Measurements from ENCODE around the gene ACTN1. TPM values are rescaled to one million over a fixed set of nuclear protein-coding genes. Genes with fewer than 3 reads are reported as not detected.

ACTN1 gene
- total RNA-seq, 1 donor from 2014 or later = 209 TPM

DNA sequence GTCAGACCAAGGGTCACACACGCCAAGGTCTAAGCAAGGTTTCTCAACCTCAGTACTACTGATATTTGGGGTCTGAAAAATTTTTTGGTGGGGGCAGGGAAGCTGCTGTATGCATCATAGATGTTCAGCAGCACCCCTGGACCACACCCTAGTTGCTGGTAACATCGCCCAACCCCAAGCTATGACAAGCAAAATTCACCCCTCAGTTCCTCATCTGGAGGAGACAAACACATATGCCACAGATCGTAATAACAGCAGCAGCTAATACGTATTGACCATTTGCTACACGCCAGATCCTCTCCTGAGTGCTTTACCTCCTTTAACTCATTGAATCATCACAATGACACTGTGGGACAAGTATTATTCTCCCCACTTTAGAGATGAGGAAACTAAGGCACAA is 46.4 kb downstream of the ACTN1 start:
- Histone ChIP-seq H3K4me3 (no peak overlapping the region), H3K27me3 (no peaks in the 10 kb centered on the region), H3K4me1 (peaks cover 74% of the 10 kb centered on the region), H3K9me3 (no peaks in the 10 kb centered on the region), H3K36me3 (no peaks in the 10 kb centered on the region), H3K27ac (no peak overlapping the region)
- TF ChIP-seq POLR2AphosphoS5 (IDR thresholded peaks at IDR 0.05; ENCODE audit: insufficient read depth in 1 of 2, low read depth in 1 of 2) (no peak), POLR2A (IDR thresholded peaks at IDR 0.05) (no peak)
- TF ChIP-seq, protein P1, sequence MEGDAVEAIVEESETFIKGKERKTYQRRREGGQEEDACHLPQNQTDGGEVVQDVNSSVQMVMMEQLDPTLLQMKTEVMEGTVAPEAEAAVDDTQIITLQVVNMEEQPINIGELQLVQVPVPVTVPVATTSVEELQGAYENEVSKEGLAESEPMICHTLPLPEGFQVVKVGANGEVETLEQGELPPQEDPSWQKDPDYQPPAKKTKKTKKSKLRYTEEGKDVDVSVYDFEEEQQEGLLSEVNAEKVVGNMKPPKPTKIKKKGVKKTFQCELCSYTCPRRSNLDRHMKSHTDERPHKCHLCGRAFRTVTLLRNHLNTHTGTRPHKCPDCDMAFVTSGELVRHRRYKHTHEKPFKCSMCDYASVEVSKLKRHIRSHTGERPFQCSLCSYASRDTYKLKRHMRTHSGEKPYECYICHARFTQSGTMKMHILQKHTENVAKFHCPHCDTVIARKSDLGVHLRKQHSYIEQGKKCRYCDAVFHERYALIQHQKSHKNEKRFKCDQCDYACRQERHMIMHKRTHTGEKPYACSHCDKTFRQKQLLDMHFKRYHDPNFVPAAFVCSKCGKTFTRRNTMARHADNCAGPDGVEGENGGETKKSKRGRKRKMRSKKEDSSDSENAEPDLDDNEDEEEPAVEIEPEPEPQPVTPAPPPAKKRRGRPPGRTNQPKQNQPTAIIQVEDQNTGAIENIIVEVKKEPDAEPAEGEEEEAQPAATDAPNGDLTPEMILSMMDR (IDR thresholded peaks at IDR 0.05) = no peak
- intact Hi-C loops (cut with DNase I) = no loop called here
- no peak for DNase-seq (ENCODE audit: extremely low spot score in 2 of 2)

DNA sequence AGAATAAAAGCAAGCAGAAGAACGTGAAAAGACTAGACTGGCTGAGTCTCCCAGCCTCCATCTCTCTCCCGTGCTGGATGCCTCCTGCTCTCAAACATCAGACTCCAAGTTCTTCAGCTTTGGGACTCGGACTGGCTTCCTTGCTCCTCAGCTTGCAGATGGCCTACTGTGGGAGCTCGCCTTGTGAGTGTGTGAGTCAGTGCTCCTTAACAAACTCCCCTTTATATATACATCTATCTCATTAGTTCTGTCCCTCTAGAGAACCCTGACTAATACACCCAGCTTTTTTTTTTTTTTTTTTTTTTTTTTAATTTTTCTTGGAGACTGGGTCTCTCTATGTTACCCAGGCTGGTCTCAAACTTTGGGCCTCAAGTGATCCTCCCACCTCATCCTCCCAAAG is 46.9 kb downstream of the ACTN1 start:
- intact Hi-C loops (cut with DNase I) = no loop called here
- TF ChIP-seq POLR2AphosphoS5 (IDR thresholded peaks at IDR 0.05; ENCODE audit: insufficient read depth in 1 of 2, low read depth in 1 of 2) (no peak), POLR2A (IDR thresholded peaks at IDR 0.05) (no peak)
- TF ChIP-seq, protein P1 (IDR thresholded peaks at IDR 0.05) = no peak
- Histone ChIP-seq H3K4me1 (peaks cover 73% of the 10 kb centered on the region), H3K27me3 (no peaks in the 10 kb centered on the region), H3K36me3 (no peaks in the 10 kb centered on the region), H3K27ac (no peak overlapping the region), H3K4me3 (no peak overlapping the region), H3K9me3 (no peaks in the 10 kb centered on the region)
- DNase-seq (ENCODE audit: extremely low spot score in 2 of 2) = no peak

DNA sequence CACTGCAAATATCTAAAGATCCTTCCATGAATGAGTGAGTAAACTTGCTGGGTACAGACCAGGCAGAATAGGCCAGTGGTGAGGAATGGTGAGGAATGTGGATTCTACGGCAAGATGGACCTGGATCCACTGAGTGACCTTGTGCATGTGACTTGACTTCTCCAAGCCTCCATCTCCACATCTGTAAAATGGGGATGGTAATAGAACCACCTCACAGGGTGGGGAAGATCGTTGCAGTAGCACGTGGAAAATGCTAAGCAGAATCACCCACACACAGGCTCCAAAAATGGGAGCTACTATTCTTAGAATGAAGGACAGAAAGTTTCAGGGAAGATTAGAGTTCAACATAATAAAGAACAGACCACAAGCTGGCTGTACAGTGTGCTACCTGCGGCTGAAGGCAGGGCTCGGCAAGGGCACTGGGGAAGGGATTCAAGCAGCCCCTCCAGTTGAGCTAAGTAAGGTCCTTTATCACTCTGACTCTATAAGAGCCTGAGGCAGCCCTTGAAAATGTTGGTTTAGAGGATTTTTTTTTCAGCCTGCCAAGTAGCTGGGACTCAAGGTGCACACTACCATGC is 47.5 kb downstream of the ACTN1 start:
- Histone ChIP-seq H3K4me3 (no peak overlapping the region), H3K9me3 (no peaks in the 10 kb centered on the region), H3K36me3 (no peaks in the 10 kb centered on the region), H3K4me1 (peaks cover 66% of the 10 kb centered on the region), H3K27me3 (no peaks in the 10 kb centered on the region), H3K27ac (no peak overlapping the region)
- intact Hi-C loops (cut with DNase I) = no loop called here
- TF ChIP-seq POLR2AphosphoS5 (IDR thresholded peaks at IDR 0.05; ENCODE audit: insufficient read depth in 1 of 2, low read depth in 1 of 2) (no peak), POLR2A (IDR thresholded peaks at IDR 0.05) (no peak)
- no peak for DNase-seq (ENCODE audit: extremely low spot score in 2 of 2)

DNA sequence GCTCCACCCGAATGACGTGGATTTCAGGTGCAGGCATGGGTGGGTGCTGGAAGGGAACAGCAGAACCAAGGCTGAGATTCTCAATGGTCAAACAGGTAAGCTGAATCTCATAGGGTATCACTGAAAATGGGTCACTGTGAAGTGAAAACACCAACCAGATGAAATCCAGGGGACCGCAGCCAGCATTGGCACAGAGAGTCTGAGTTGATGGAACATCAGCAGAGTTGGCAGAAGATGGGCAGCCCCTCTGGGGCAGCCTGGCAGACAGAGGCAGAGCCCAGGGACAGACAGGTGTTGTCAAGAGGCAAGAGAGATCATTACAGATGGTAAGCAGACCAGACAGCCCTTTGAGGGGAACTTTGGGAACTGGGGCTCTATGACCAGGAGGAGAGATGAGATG is 48.0 kb downstream of the ACTN1 start:
- Histone ChIP-seq H3K4me1 (peaks cover 63% of the 10 kb centered on the region), H3K27me3 (no peaks in the 10 kb centered on the region), H3K27ac (no peak overlapping the region), H3K4me3 (no peak overlapping the region), H3K9me3 (no peaks in the 10 kb centered on the region), H3K36me3 (no peaks in the 10 kb centered on the region)
- TF ChIP-seq, protein P1 (IDR thresholded peaks at IDR 0.05) = no peak
- TF ChIP-seq POLR2AphosphoS5 (IDR thresholded peaks at IDR 0.05; ENCODE audit: insufficient read depth in 1 of 2, low read depth in 1 of 2) (no peak), POLR2A (IDR thresholded peaks at IDR 0.05) (no peak)
- intact Hi-C loops (cut with DNase I) = no loop called here
- no peak for DNase-seq (ENCODE audit: extremely low spot score in 2 of 2)

DNA sequence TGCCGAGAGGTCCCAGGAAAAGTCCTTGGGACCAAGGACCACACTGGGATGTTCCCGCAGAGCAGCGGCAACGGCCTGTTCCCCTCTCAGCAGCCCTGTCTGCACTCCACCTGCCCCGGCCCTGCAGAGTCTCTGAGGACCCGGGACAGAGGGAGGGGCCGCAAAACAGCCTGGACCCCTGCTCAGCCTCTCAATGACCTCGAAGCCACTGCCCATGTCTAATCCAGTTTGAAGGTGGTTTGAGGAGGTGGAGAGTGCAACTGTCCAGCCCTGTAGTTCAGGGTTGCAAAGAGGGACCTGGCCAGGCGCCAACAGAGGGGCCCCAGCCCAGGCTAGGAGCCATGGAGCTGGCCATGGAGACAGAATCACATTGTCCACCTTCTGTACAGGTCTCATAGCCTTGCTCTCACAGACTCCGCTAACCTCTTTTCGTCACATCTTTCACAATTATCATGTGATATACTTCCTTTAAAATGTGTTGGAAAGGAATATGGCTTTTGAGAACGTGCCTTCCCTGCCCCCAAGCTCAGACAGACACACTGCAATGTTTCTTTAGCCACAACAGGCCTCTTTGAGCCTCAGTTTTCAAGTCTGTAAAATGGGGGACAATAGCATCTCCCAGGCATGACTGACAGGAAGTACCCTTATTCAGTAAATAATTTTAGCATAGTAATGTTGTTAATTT is 49.3 kb downstream of the ACTN1 start:
- H3K36me3 ChIP-seq = no peaks in the 10 kb centered on the region
- H3K9me3 ChIP-seq = no peaks in the 10 kb centered on the region
- intact Hi-C loops (cut with DNase I) = no loop called here
- peaks cover 53% of the 10 kb centered on the region for H3K4me1 ChIP-seq
- H3K27me3 ChIP-seq = no peaks in the 10 kb centered on the region
- no peak overlapping the region for H3K4me3 ChIP-seq
- DNase-seq (ENCODE audit: extremely low spot score in 2 of 2) = no peak
- TF ChIP-seq, protein P1 (IDR thresholded peaks at IDR 0.05) = no peak
- TF ChIP-seq POLR2A (IDR thresholded peaks at IDR 0.05) = no peak
- TF ChIP-seq POLR2AphosphoS5 (IDR thresholded peaks at IDR 0.05; ENCODE audit: insufficient read depth in 1 of 2, low read depth in 1 of 2) = no peak
- peak overlapping the region; percentile 22 for H3K27ac ChIP-seq
